Transverse colon (tissue), 4 donors: ENCODE results near the gene PDLIM7.

Source experiments
- CTCF ChIP-seq, 5 experiments: fragments of 200-600 bp in 3 of 5; fragments of 450-650 bp in 2 of 5; sonication (generic) in 3 of 5; IDR thresholded peaks; 1 replicate in 2 of 5; 2 replicates in 3 of 5; pipeline ENCODE4 v1.5.1; 2016 to 2017; ENCODE audit warnings: antibody characterized with exemption in 5 of 5, inconsistent platforms in 3 of 5, mild to moderate bottlenecking in 2 of 5, moderate library complexity in 1 of 5
- POLR2AphosphoS5 ChIP-seq, 3 donors: sonication (generic); formaldehyde crosslinking; IDR thresholded peaks; one replicate each; pipeline ENCODE4 v1.6.1; 2016; ENCODE audit warnings: antibody characterized with exemption in 3 of 3

- TF ChIP-seq POLR2AphosphoS5 (IDR thresholded peaks at IDR 0.05) (no peak), CTCF (IDR thresholded peaks at IDR 0.05) (no peak)
Observed at GRCh38 chr5:177542816-177543465, 45.5 kb upstream of the PDLIM7 start.
